ENCODE data around the gene ANKRD44.

DNA sequence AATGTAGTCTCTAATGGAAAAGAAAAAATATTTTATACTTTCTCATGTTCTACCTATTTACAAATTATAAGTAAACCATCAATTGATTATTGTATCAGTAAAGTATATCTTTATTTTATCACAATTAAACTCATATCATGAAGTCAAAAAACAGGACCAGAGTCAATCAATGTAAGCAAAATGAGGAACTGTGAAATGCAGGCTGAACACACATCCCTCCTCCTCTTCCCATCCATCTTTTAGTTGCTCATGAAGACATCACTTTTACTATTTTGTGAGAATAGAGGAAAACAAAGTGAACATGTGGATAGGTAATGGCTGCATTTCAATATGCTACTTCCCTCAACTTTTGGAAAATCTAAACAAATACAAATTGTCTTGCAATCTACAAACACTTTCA is 195.3 kb downstream of the ANKRD44 start:
- TF ChIP-seq, protein P1, sequence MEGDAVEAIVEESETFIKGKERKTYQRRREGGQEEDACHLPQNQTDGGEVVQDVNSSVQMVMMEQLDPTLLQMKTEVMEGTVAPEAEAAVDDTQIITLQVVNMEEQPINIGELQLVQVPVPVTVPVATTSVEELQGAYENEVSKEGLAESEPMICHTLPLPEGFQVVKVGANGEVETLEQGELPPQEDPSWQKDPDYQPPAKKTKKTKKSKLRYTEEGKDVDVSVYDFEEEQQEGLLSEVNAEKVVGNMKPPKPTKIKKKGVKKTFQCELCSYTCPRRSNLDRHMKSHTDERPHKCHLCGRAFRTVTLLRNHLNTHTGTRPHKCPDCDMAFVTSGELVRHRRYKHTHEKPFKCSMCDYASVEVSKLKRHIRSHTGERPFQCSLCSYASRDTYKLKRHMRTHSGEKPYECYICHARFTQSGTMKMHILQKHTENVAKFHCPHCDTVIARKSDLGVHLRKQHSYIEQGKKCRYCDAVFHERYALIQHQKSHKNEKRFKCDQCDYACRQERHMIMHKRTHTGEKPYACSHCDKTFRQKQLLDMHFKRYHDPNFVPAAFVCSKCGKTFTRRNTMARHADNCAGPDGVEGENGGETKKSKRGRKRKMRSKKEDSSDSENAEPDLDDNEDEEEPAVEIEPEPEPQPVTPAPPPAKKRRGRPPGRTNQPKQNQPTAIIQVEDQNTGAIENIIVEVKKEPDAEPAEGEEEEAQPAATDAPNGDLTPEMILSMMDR (IDR thresholded peaks at IDR 0.05) = no peak
- TF ChIP-seq HDAC2 (IDR thresholded peaks at IDR 0.05) = no peak
- no peak for TF ChIP-seq POLR2A (IDR thresholded peaks at IDR 0.05; ENCODE audit: low read length)

Measured in A549 (cell line).